Measurements from ENCODE around the gene PRIM2. TPM values are rescaled to one million over a fixed set of nuclear protein-coding genes. Genes with fewer than 3 reads are reported as not detected.
A peak's percentile ranks its signal among the peaks of the same experiment; 100 is the strongest.
"Not testable (repeated sequence)": the region's sequence is repeated elsewhere in the genome, so short reads cannot be mapped to it uniquely, and the experiment has no call there.

Gene PRIM2
- polyA plus RNA-seq, 1 donor: 9.5 TPM

- not testable (repeated sequence) for H3K4me3 ChIP-seq (ENCODE audit: low read length); H3K27me3 ChIP-seq (ENCODE audit: control insufficient read depth, insufficient read depth, low read length); H3K27ac ChIP-seq (ENCODE audit: low read length); DNase-seq; H3K9me3 ChIP-seq (ENCODE audit: control insufficient read depth, low read depth, low read length); H3K36me3 ChIP-seq (ENCODE audit: control insufficient read depth, insufficient read depth, low read length); H3K4me1 ChIP-seq (ENCODE audit: control insufficient read depth, insufficient read depth, low read length)
- WGBS (ENCODE audit: insufficient coverage, low lambda C conversion rate): no CpG with 5 or more reads among the region's 1 CpG
Measured at GRCh38 chr6:57471314-57471864, 154.0 kb downstream of the PRIM2 start.

- DNase-seq: peak; percentile 5 to 31
- H3K4me1 ChIP-seq (ENCODE audit: control insufficient read depth, insufficient read depth, low read length); H3K36me3 ChIP-seq (ENCODE audit: control insufficient read depth, insufficient read depth, low read length); H3K9me3 ChIP-seq (ENCODE audit: control insufficient read depth, low read depth, low read length); H3K27me3 ChIP-seq (ENCODE audit: control insufficient read depth, insufficient read depth, low read length); H3K4me3 ChIP-seq (ENCODE audit: low read length); H3K27ac ChIP-seq (ENCODE audit: low read length): not testable (repeated sequence)
- WGBS (ENCODE audit: insufficient coverage, low lambda C conversion rate): no CpG with 5 or more reads among the region's 3 CpGs
Measured at GRCh38 chr6:57472861-57473362, 155.5 kb downstream of the PRIM2 start.

- not testable (repeated sequence) for H3K27me3 ChIP-seq (ENCODE audit: control insufficient read depth, insufficient read depth, low read length); H3K4me1 ChIP-seq (ENCODE audit: control insufficient read depth, insufficient read depth, low read length); H3K27ac ChIP-seq (ENCODE audit: low read length); DNase-seq; H3K36me3 ChIP-seq (ENCODE audit: control insufficient read depth, insufficient read depth, low read length); H3K4me3 ChIP-seq (ENCODE audit: low read length); H3K9me3 ChIP-seq (ENCODE audit: control insufficient read depth, low read depth, low read length)
- WGBS (ENCODE audit: insufficient coverage, low lambda C conversion rate): no CpG with 5 or more reads among the region's 6 CpGs
Measured at GRCh38 chr6:57474862-57475475, 157.5 kb downstream of the PRIM2 start.

GRCh38 chr6:57475656-57476055, 158.2 kb downstream of the PRIM2 start:
- not testable (repeated sequence) for H3K27ac ChIP-seq (ENCODE audit: low read length); H3K27me3 ChIP-seq (ENCODE audit: control insufficient read depth, insufficient read depth, low read length); DNase-seq; H3K4me1 ChIP-seq (ENCODE audit: control insufficient read depth, insufficient read depth, low read length); H3K9me3 ChIP-seq (ENCODE audit: control insufficient read depth, low read depth, low read length); H3K4me3 ChIP-seq (ENCODE audit: low read length); H3K36me3 ChIP-seq (ENCODE audit: control insufficient read depth, insufficient read depth, low read length)
- 80% methylated on average over 1 of the region's 2 CpGs for WGBS (ENCODE audit: insufficient coverage, low lambda C conversion rate)

GRCh38 chr6:57480194-57480593, 162.8 kb downstream of the PRIM2 start:
- H3K4me1 ChIP-seq (ENCODE audit: control insufficient read depth, insufficient read depth, low read length); DNase-seq: not testable (repeated sequence)

GRCh38 chr6:57481121-57481520, 163.7 kb downstream of the PRIM2 start:
- not testable (repeated sequence) for H3K9me3 ChIP-seq (ENCODE audit: control insufficient read depth, low read depth, low read length); H3K36me3 ChIP-seq (ENCODE audit: control insufficient read depth, insufficient read depth, low read length); H3K27ac ChIP-seq (ENCODE audit: low read length); H3K4me3 ChIP-seq (ENCODE audit: low read length); H3K4me1 ChIP-seq (ENCODE audit: control insufficient read depth, insufficient read depth, low read length); DNase-seq; H3K27me3 ChIP-seq (ENCODE audit: control insufficient read depth, insufficient read depth, low read length)
- WGBS (ENCODE audit: insufficient coverage, low lambda C conversion rate): 100% methylated on average over 1 of the region's 1 CpG

More at GRCh38 chr6:57480194-57480593, 162.8 kb downstream of the PRIM2 start:
- not testable (repeated sequence) for H3K4me3 ChIP-seq (ENCODE audit: low read length); H3K36me3 ChIP-seq (ENCODE audit: control insufficient read depth, insufficient read depth, low read length); H3K27ac ChIP-seq (ENCODE audit: low read length); H3K9me3 ChIP-seq (ENCODE audit: control insufficient read depth, low read depth, low read length); H3K27me3 ChIP-seq (ENCODE audit: control insufficient read depth, insufficient read depth, low read length)

- not testable (repeated sequence) for H3K36me3 ChIP-seq (ENCODE audit: control insufficient read depth, insufficient read depth, low read length); H3K4me3 ChIP-seq (ENCODE audit: low read length); H3K9me3 ChIP-seq (ENCODE audit: control insufficient read depth, low read depth, low read length); H3K4me1 ChIP-seq (ENCODE audit: control insufficient read depth, insufficient read depth, low read length); DNase-seq; H3K27me3 ChIP-seq (ENCODE audit: control insufficient read depth, insufficient read depth, low read length); H3K27ac ChIP-seq (ENCODE audit: low read length)
- 89% methylated on average over 3 of the region's 4 CpGs for WGBS (ENCODE audit: insufficient coverage, low lambda C conversion rate)
Measured at GRCh38 chr6:57482471-57482870, 165.0 kb downstream of the PRIM2 start.

- not testable (repeated sequence) for H3K36me3 ChIP-seq (ENCODE audit: control insufficient read depth, insufficient read depth, low read length); H3K4me1 ChIP-seq (ENCODE audit: control insufficient read depth, insufficient read depth, low read length); H3K4me3 ChIP-seq (ENCODE audit: low read length); DNase-seq; H3K27me3 ChIP-seq (ENCODE audit: control insufficient read depth, insufficient read depth, low read length); H3K9me3 ChIP-seq (ENCODE audit: control insufficient read depth, low read depth, low read length); H3K27ac ChIP-seq (ENCODE audit: low read length)
- no CpG with 5 or more reads among the region's 4 CpGs for WGBS (ENCODE audit: insufficient coverage, low lambda C conversion rate)
Measured at GRCh38 chr6:57486494-57487081, 169.2 kb downstream of the PRIM2 start.

- not testable (repeated sequence) for DNase-seq; H3K4me1 ChIP-seq (ENCODE audit: control insufficient read depth, insufficient read depth, low read length); H3K27ac ChIP-seq (ENCODE audit: low read length); H3K4me3 ChIP-seq (ENCODE audit: low read length); H3K27me3 ChIP-seq (ENCODE audit: control insufficient read depth, insufficient read depth, low read length); H3K9me3 ChIP-seq (ENCODE audit: control insufficient read depth, low read depth, low read length); H3K36me3 ChIP-seq (ENCODE audit: control insufficient read depth, insufficient read depth, low read length)
- no CpG with 5 or more reads among the region's 3 CpGs for WGBS (ENCODE audit: insufficient coverage, low lambda C conversion rate)
Measured at GRCh38 chr6:57488551-57488950, 171.1 kb downstream of the PRIM2 start.

GRCh38 chr6:57489887-57490286, 172.5 kb downstream of the PRIM2 start:
- H3K36me3 ChIP-seq (ENCODE audit: control insufficient read depth, insufficient read depth, low read length); H3K27me3 ChIP-seq (ENCODE audit: control insufficient read depth, insufficient read depth, low read length); H3K4me3 ChIP-seq (ENCODE audit: low read length); H3K4me1 ChIP-seq (ENCODE audit: control insufficient read depth, insufficient read depth, low read length); H3K27ac ChIP-seq (ENCODE audit: low read length); H3K9me3 ChIP-seq (ENCODE audit: control insufficient read depth, low read depth, low read length); DNase-seq: not testable (repeated sequence)

- not testable (repeated sequence) for H3K27me3 ChIP-seq (ENCODE audit: control insufficient read depth, insufficient read depth, low read length); H3K9me3 ChIP-seq (ENCODE audit: control insufficient read depth, low read depth, low read length); H3K4me1 ChIP-seq (ENCODE audit: control insufficient read depth, insufficient read depth, low read length); DNase-seq; H3K27ac ChIP-seq (ENCODE audit: low read length); H3K36me3 ChIP-seq (ENCODE audit: control insufficient read depth, insufficient read depth, low read length); H3K4me3 ChIP-seq (ENCODE audit: low read length)
- no CpG with 5 or more reads among the region's 7 CpGs for WGBS (ENCODE audit: insufficient coverage, low lambda C conversion rate)
Measured at GRCh38 chr6:57491795-57492194, 174.4 kb downstream of the PRIM2 start.
